HepG2 (cell line): Measurements from ENCODE around the gene SOST. TPM values are rescaled to one million over a fixed set of nuclear protein-coding genes. Genes with fewer than 3 reads are reported as not detected.
A peak's percentile ranks its signal among the peaks of the same experiment; 100 is the strongest.

Source experiments
- BCL6 ChIP-seq: IDR thresholded peaks from 2 replicates; pipeline ENCODE4 v1.6.1; 2016; ENCODE audit warnings: missing genetic modification reagents, missing compliant biosample characterization
- CHCHD3 ChIP-seq: sonication (generic); formaldehyde crosslinking; IDR thresholded peaks from 2 replicates; pipeline ENCODE4 v1.8.0; 2022; ENCODE audit warnings: mild to moderate bottlenecking, missing genetic modification reagents, moderate library complexity
- FOXK1 ChIP-seq: sonication (generic); formaldehyde crosslinking; IDR thresholded peaks from 2 replicates; pipeline ENCODE4 v1.4.0; 2020; ENCODE audit warnings: low read depth, missing genetic modification reagents, borderline replicate concordance
- FOXP4 ChIP-seq: sonication (generic); formaldehyde crosslinking; IDR thresholded peaks from 2 replicates; pipeline ENCODE4 v1.4.0; 2020; ENCODE audit warnings: missing genetic modification reagents
- JUNB ChIP-seq: sonication (generic); formaldehyde crosslinking; IDR thresholded peaks from 2 replicates; pipeline ENCODE4 v1.8.0; 2022; ENCODE audit warnings: missing genetic modification reagents, mild to moderate bottlenecking, borderline replicate concordance
- KAT8 ChIP-seq: IDR thresholded peaks from 2 replicates; pipeline ENCODE4 v1.6.1; 2016; ENCODE audit warnings: missing genetic modification reagents, missing compliant biosample characterization
- MED8 ChIP-seq: sonication (generic); formaldehyde crosslinking; IDR thresholded peaks from 2 replicates; pipeline ENCODE4 v1.8.1; 2023; ENCODE audit warnings: mild to moderate bottlenecking, missing genetic modification reagents; ENCODE audit not compliant: insufficient replicate concordance
- MXD4 ChIP-seq: IDR thresholded peaks from 2 replicates; pipeline ENCODE4 v1.6.1; 2016; ENCODE audit warnings: mild to moderate bottlenecking, missing biosample characterization, missing genetic modification reagents
- PCBP2 ChIP-seq: fragments of 200-400 bp; formaldehyde crosslinking; optimal IDR thresholded peaks from 2 replicates; pipeline ENCODE3; 2018; ENCODE audit warnings: low read length, low read depth; ENCODE audit not compliant: poor library complexity, severe bottlenecking
- RXRA ChIP-seq: sonication (generic); formaldehyde crosslinking; IDR thresholded peaks from 2 replicates; pipeline ENCODE4 v1.5.1; 2020; ENCODE audit warnings: missing genetic modification reagents
- SYNCRIP ChIP-seq: fragments of 200-400 bp; formaldehyde crosslinking; IDR thresholded peaks from 2 replicates; pipeline ENCODE4 v1.6.1; 2018; ENCODE audit warnings: mild to moderate bottlenecking, low read depth, low read length; ENCODE audit not compliant: insufficient read depth
- THAP11 ChIP-seq: IDR thresholded peaks from 2 replicates; pipeline ENCODE4 v1.6.1; 2016; ENCODE audit warnings: missing biosample characterization, missing genetic modification reagents
- ZNF670 ChIP-seq: sonication (generic); formaldehyde crosslinking; IDR thresholded peaks from 2 replicates; pipeline ENCODE4 v1.8.0; 2022; ENCODE audit warnings: mild to moderate bottlenecking, missing genetic modification reagents, borderline replicate concordance
- ZSCAN31 ChIP-seq: sonication (generic); formaldehyde crosslinking; IDR thresholded peaks from 2 replicates; pipeline ENCODE4 v1.5.0; 2020; ENCODE audit warnings: low read depth, mild to moderate bottlenecking, missing genetic modification reagents
- polyA plus RNA-seq, 8 experiments: library from polyadenylated mRNA; depleted of rRNA in 3 of 8; stranded (reverse) in 7 of 8; unstranded in 1 of 8; fragments of >200 nt; fragmentation: Illumina TruSeq in 4 of 8; extraction: Trizol in 4 of 8; gene quantifications; 2 replicates each; pipeline versions ENCODE4 v1.2.1 to v1.2.3, GENCODE V29; 2011 to 2016; ENCODE audit warnings: low read depth in 4 of 8, missing spikeins in 1 of 8, mixed read lengths in 1 of 8; ENCODE audit not compliant: insufficient read depth in 1 of 8
- total RNA-seq, 5 experiments: library from RNA; depleted of rRNA; stranded (reverse); fragments of >200 nt; fragmentation: Illumina TruSeq; extraction: Trizol; gene quantifications; 2 replicates each; pipeline ENCODE4 v1.2.3, GENCODE V29; 2016; ENCODE audit warnings: low read depth in 1 of 5
- TF ChIP-seq, protein P1 (sequence below): sonication (generic); formaldehyde crosslinking; IDR thresholded peaks from 2 replicates; pipeline ENCODE4 v1.4.0; 2020; ENCODE audit warnings: missing genetic modification reagents, mild to moderate bottlenecking, borderline replicate concordance
- TF ChIP-seq, protein P2 (sequence below), 2 experiments: sonication (generic) in 1 of 2; formaldehyde crosslinking in 1 of 2; IDR thresholded peaks; 2 replicates each; pipeline versions ENCODE4 v1.5.1 to v1.6.1; 2011 to 2020; ENCODE audit warnings: borderline replicate concordance in 1 of 2, low read depth in 1 of 2, low read length in 1 of 2, mild to moderate bottlenecking in 1 of 2, missing genetic modification reagents in 1 of 2, moderate library complexity in 1 of 2
- TF ChIP-seq, protein P3 (sequence below): sonication (generic); formaldehyde crosslinking; IDR thresholded peaks from 2 replicates; pipeline ENCODE4 v1.4.0; 2020; ENCODE audit warnings: missing genetic modification reagents, mild to moderate bottlenecking, borderline replicate concordance
- TF ChIP-seq, protein P4 (sequence below): sonication (generic); formaldehyde crosslinking; IDR thresholded peaks from 2 replicates; pipeline ENCODE4 v1.8.1; 2022; ENCODE audit warnings: low read depth, mild to moderate bottlenecking, missing genetic modification reagents

The SOST gene
- total and polyA plus RNA-seq, 2 of the 13 experiments (the other 11 are each of a cell fraction or from before 2014, with no cell fraction given), result not detected

GRCh38 chr17:43801844-43802243 lies 43.3 kb upstream of the SOST start (continued):
- TF ChIP-seq, protein P1, sequence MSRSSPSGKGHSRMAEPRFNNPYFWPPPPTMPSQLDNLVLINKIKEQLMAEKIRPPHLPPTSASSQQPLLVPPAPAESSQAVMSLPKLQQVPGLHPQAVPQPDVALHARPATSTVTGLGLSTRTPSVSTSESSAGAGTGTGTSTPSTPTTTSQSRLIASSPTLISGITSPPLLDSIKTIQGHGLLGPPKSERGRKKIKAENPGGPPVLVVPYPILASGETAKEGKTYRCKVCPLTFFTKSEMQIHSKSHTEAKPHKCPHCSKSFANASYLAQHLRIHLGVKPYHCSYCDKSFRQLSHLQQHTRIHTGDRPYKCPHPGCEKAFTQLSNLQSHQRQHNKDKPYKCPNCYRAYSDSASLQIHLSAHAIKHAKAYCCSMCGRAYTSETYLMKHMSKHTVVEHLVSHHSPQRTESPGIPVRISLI (CRISPR knock-in tag), result no peak; the same call in 1 of the 2 replicates
- peak; percentile 65; the same call in 1 of the 2 replicates for TF ChIP-seq ZNF670
- no peak for TF ChIP-seq PCBP2
- no peak for TF ChIP-seq MED8 (CRISPR knock-in tag)
- TF ChIP-seq, protein P2, sequence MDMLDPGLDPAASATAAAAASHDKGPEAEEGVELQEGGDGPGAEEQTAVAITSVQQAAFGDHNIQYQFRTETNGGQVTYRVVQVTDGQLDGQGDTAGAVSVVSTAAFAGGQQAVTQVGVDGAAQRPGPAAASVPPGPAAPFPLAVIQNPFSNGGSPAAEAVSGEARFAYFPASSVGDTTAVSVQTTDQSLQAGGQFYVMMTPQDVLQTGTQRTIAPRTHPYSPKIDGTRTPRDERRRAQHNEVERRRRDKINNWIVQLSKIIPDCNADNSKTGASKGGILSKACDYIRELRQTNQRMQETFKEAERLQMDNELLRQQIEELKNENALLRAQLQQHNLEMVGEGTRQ (IDR thresholded peaks at IDR 0.05; ENCODE audit: low read depth, low read length), result no peak
- TF ChIP-seq, protein P2 (CRISPR knock-in tag; IDR thresholded peaks at IDR 0.05; ENCODE audit: borderline replicate concordance), result no peak
- peak; percentile 96 for TF ChIP-seq FOXP4 (CRISPR knock-in tag)
- TF ChIP-seq, protein P3, sequence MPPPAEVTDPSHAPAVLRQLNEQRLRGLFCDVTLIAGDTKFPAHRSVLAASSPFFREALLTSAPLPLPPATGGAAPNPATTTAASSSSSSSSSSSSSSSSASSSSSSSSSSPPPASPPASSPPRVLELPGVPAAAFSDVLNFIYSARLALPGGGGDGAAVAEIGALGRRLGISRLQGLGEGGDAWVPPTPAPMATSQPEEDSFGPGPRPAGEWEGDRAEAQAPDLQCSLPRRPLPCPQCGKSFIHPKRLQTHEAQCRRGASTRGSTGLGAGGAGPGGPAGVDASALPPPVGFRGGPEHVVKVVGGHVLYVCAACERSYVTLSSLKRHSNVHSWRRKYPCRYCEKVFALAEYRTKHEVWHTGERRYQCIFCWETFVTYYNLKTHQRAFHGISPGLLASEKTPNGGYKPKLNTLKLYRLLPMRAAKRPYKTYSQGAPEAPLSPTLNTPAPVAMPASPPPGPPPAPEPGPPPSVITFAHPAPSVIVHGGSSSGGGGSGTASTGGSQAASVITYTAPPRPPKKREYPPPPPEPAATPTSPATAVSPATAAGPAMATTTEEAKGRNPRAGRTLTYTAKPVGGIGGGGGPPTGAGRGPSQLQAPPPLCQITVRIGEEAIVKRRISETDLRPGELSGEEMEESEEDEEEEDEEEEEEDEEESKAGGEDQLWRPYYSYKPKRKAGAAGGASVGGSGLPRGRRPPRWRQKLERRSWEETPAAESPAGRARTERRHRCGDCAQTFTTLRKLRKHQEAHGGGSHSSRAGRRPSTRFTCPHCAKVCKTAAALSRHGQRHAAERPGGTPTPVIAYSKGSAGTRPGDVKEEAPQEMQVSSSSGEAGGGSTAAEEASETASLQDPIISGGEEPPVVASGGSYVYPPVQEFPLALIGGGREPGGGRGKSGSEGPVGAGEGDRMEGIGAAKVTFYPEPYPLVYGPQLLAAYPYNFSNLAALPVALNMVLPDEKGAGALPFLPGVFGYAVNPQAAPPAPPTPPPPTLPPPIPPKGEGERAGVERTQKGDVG (CRISPR knock-in tag), result no peak
- TF ChIP-seq CHCHD3 (CRISPR knock-in tag), result no peak
- TF ChIP-seq KAT8 (CRISPR knock-in tag), result peak; percentile 56
- TF ChIP-seq MXD4 (CRISPR knock-in tag), result no peak
- TF ChIP-seq, protein P4, sequence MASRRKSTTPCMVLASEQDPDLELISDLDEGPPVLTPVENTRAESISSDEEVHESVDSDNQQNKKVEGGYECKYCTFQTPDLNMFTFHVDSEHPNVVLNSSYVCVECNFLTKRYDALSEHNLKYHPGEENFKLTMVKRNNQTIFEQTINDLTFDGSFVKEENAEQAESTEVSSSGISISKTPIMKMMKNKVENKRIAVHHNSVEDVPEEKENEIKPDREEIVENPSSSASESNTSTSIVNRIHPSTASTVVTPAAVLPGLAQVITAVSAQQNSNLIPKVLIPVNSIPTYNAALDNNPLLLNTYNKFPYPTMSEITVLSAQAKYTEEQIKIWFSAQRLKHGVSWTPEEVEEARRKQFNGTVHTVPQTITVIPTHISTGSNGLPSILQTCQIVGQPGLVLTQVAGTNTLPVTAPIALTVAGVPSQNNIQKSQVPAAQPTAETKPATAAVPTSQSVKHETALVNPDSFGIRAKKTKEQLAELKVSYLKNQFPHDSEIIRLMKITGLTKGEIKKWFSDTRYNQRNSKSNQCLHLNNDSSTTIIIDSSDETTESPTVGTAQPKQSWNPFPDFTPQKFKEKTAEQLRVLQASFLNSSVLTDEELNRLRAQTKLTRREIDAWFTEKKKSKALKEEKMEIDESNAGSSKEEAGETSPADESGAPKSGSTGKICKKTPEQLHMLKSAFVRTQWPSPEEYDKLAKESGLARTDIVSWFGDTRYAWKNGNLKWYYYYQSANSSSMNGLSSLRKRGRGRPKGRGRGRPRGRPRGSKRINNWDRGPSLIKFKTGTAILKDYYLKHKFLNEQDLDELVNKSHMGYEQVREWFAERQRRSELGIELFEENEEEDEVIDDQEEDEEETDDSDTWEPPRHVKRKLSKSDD (CRISPR knock-in tag), result no peak
- peak; percentile 92 for TF ChIP-seq BCL6 (CRISPR knock-in tag)
- TF ChIP-seq ZSCAN31 (CRISPR knock-in tag), result no peak
- TF ChIP-seq FOXK1 (CRISPR knock-in tag), result peak; percentile 74; the same call in 1 of the 2 replicates
- peak; percentile 81; the same call in 1 of the 2 replicates for TF ChIP-seq RXRA
- TF ChIP-seq JUNB, result peak; percentile 92
- peak; percentile 61 for TF ChIP-seq THAP11 (CRISPR knock-in tag)
- no peak for TF ChIP-seq SYNCRIP
